Adrenal gland (tissue), 5 donors: Measurements from ENCODE around the gene CLCN7.

Experiments
- CTCF ChIP-seq, 6 experiments: fragments of 450-650 bp in 4 of 6; fragments of 200-600 bp in 2 of 6; sonication (generic) in 1 of 6; IDR thresholded peaks; 1 replicate in 5 of 6; 2 replicates in 1 of 6; pipeline versions ENCODE4 v1.5.1 to v1.8.0; 2016 to 2021; ENCODE audit warnings: antibody characterized with exemption in 6 of 6, mild to moderate bottlenecking in 2 of 6, moderate library complexity in 1 of 6
- POLR2A ChIP-seq, 2 donors: fragments of 450-650 bp; IDR thresholded peaks; one replicate each; pipeline ENCODE4 v1.6.1; 2017; ENCODE audit warnings: antibody characterized with exemption in 2 of 2, mild to moderate bottlenecking in 2 of 2, moderate library complexity in 1 of 2
- donor health status: DM: no; HTN: no; CAD: no.

- TF ChIP-seq POLR2A (IDR thresholded peaks at IDR 0.05), result no peak
- TF ChIP-seq CTCF (IDR thresholded peaks at IDR 0.05), result no peak
These were observed 30.4 kb upstream of the CLCN7 start for GRCh38 chr16:1505073-1505844.
